Motor neuron (in vitro differentiated cells): Measurements from ENCODE around the gene NKX2-1. TPM values are rescaled to one million over a fixed set of nuclear protein-coding genes. Genes with fewer than 3 reads are reported as not detected.

Experiments used
- ATAC-seq, 8 experiments: fragments of 200-7000 bp; cut with Tn5 transposase; replicated peaks in 6 of 8; 2 replicates each; pipeline ENCODE4 v1.8.0; 2021; ENCODE audit warnings: mild to moderate bottlenecking in 8 of 8, moderate library complexity in 8 of 8
- H3K27ac ChIP-seq, 2 donors: fragments of 250-450 bp; sonication (Bioruptor Pico); 2 replicates each; pipeline ENCODE4 v1.9.0; 2021; ENCODE audit warnings: antibody characterized with exemption in 2 of 2, mild to moderate bottlenecking in 2 of 2, moderate library complexity in 1 of 2
- H3K4me1 ChIP-seq, 2 donors: fragments of 250-450 bp; sonication (Bioruptor Pico); replicated peaks in 1 of 2; 2 replicates each; pipeline ENCODE4 v1.6.1; 2021; ENCODE audit warnings: antibody characterized with exemption in 2 of 2, mild to moderate bottlenecking in 2 of 2, moderate library complexity in 1 of 2
- H3K4me3 ChIP-seq, 5 donors: fragments of 250-450 bp; sonication (Bioruptor Pico); 2 replicates each; pipeline ENCODE4 v1.9.0; 2021; ENCODE audit warnings: antibody characterized with exemption in 5 of 5, mild to moderate bottlenecking in 5 of 5, moderate library complexity in 4 of 5
- WGBS, 10 experiments: fragments of 450-650 bp; shearing (Covaris generic); methylation state at CpG; one replicate each; pipeline ENCODE4 v1.0.0; 2022; 5-methylcytosine and 5-hydroxymethylcytosine counted together
- in situ Hi-C, 9 experiments: fragments of 400-800 bp; cut with MboI; loops; one replicate each; pipeline ENCODE4 v1.15.0; 2021; ENCODE audit warnings: low sequenced_read_pairs in 9 of 9, low pct_unique_long_range_greater_than_20kb in 2 of 9; ENCODE audit not compliant: unreplicated experiment in 9 of 9
- total RNA-seq, 8 experiments: library from RNA; unstranded; fragments of 300-600 nt; gene quantifications; 2 replicates each; pipeline versions ENCODE4 v1.2.3 to v1.2.4, GENCODE V29; 2022

Gene NKX2-1
- total RNA-seq, 8 experiments from 2014 or later: 0.10 to 0.52 TPM; not detected in 6

DNA sequence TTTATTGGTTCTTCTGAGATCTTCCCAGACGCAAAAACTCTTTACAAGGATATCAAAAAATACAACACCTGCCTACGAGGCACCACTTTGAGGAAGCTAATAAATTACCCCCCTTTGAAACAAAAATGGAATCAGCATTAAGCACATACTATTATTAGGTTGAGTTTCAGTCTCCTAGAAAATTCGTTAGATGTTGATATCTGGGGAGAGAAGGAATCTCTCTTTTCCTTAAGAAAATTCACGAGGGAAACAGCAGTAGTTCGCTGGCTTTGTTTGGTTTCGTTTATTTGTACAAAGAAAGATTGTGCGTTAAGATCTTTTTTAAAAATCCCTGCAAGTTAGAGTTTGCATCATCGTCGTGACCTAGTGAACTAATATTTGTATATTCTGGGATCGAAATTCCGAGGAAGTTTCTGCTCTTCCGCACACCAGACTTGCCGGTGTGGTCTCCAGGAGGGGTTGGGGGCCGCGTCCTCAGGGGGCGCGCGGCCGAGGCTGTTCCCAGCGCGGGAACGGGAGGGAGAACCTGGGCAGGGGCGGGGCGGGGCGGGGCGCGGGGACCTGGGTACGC is 12.1 kb downstream of the NKX2-1 start:
- Histone ChIP-seq H3K4me1 (peaks cover 8 to 9% of the 10 kb centered on the region in 2 donors), H3K4me3 (no peak overlapping the region), H3K27ac (no peak overlapping the region)
- in situ Hi-C loops: loop anchor here in 1 of 9 experiments (25.0 kb wide), 1 partner anchor 154 kb away; the partner anchor contains the start of gene PAX9
- WGBS, 10 experiments: 1 to 11% (median 6%) methylated on average over 7 to 20 of the region's 28 CpGs; no CpG with 5 or more reads in 2 of the 10 experiments
- no peak for ATAC-seq

GRCh38 chr14:36506732-36507614 is 13.1 kb downstream of the NKX2-1 start:
- no peak for ATAC-seq
- in situ Hi-C loops: loop anchor here in 1 of 9 experiments (25.0 kb wide), 1 partner anchor 155 kb away; the partner anchor contains the start of gene PAX9
- WGBS, 10 experiments: 4 to 40% (median 11%) methylated on average over 1 to 7 of the region's 10 CpGs
- peaks cover 8 to 9% of the 10 kb centered on the region in 2 donors for H3K4me1 ChIP-seq
- H3K4me3 ChIP-seq: no peak overlapping the region
- H3K27ac ChIP-seq: no peak overlapping the region

GRCh38 chr14:36505892-36506731 is 13.9 kb downstream of the NKX2-1 start:
- in situ Hi-C loops: loop anchor here in 1 of 9 experiments (25.0 kb wide), 1 partner anchor 156 kb away; the partner anchor contains the start of gene PAX9
- Histone ChIP-seq H3K4me3 (peak overlapping the region in 1 of 5 donors; percentile 5), H3K27ac (no peak overlapping the region), H3K4me1 (peaks cover 8 to 9% of the 10 kb centered on the region in 2 donors)
- 0 to 4% (median 0%) methylated on average over 1 to 8 of the region's 35 CpGs; no CpG with 5 or more reads in 4 of the 10 experiments for WGBS, 10 experiments
- ATAC-seq: peak in 1 of 8 experiments; percentile 38

DNA sequence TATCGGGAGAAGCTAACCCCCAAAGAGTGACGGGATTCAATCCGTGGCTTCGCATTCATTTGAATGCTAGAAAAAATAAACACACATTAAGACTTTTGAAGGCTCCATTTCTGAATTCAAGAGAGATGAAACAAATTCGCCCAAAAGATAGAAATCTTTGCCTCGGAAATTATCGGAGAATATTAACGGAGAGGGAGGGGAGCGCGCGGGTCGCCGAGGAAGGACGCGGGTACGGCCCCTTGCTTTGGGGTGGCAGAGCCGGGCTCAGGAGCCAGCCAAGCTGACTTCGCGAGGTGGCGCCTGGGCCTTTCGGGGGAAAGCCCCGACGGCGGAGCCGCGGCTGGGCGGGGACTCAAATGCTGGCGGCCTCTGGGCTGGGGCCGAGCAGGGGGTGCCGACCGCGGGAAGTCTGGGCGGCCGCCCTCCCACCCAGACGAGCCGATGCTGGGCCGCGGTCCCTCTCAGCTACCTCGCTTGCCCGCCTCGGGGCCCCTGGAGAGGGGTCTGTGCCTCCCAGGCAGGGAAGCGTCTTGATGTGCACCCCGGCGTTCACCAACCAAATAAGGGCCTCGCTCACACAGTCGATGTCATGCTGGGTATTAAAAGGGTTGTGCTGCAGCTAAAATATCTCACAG is 14.7 kb downstream of the NKX2-1 start:
- in situ Hi-C loops: loop anchor here in 1 of 9 experiments (25.0 kb wide), 1 partner anchor 157 kb away; the partner anchor contains the start of gene PAX9
- peak in 1 of 8 experiments; percentile 30 for ATAC-seq
- 0 to 12% (median 2%) methylated on average over 3 to 28 of the region's 46 CpGs; no CpG with 5 or more reads in 3 of the 10 experiments for WGBS, 10 experiments
- no peak overlapping the region for H3K27ac ChIP-seq
- peaks cover 8 to 9% of the 10 kb centered on the region in 2 donors for H3K4me1 ChIP-seq
- H3K4me3 ChIP-seq: peak overlapping the region in 1 of 5 donors; percentile 5

- in situ Hi-C loops: loop anchor here in 1 of 9 experiments (25.0 kb wide), 1 partner anchor 158 kb away; the partner anchor contains the start of gene PAX9
- peaks cover 8 to 9% of the 10 kb centered on the region in 2 donors for H3K4me1 ChIP-seq
- no peak overlapping the region for H3K27ac ChIP-seq
- H3K4me3 ChIP-seq: no peak overlapping the region
- peak in 2 of 8 experiments; percentile 24 to 41 for ATAC-seq
- WGBS, 10 experiments: 0 to 41% (median 1%) methylated on average over 1 to 6 of the region's 6 CpGs
Observed at GRCh38 chr14:36504771-36505175, 15.3 kb downstream of the NKX2-1 start.

GRCh38 chr14:36503771-36504741 is 16.0 kb downstream of the NKX2-1 start:
- in situ Hi-C loops: loop anchor here in 1 of 9 experiments (25.0 kb wide), 1 partner anchor 158 kb away; the partner anchor contains the start of gene PAX9
- 0 to 14% (median 2%) methylated on average over 2 to 35 of the region's 68 CpGs for WGBS, 10 experiments

GRCh38 chr14:36502558-36503508 is 17.2 kb downstream of the NKX2-1 start:
- 0 to 25% (median 10%) methylated on average over 1 to 2 of the region's 2 CpGs; no CpG with 5 or more reads in 6 of the 10 experiments for WGBS, 10 experiments
- Histone ChIP-seq H3K4me1 (peaks cover 8 to 9% of the 10 kb centered on the region in 2 donors), H3K27ac (no peak overlapping the region), H3K4me3 (no peak overlapping the region)
- in situ Hi-C loops: loop anchor here in 1 of 9 experiments (25.0 kb wide), 1 partner anchor 159 kb away; the partner anchor contains the start of gene PAX9
- no peak for ATAC-seq

More at GRCh38 chr14:36503771-36504741, 16.0 kb downstream of the NKX2-1 start:
- no peak overlapping the region for H3K27ac ChIP-seq
- peaks cover 8 to 9% of the 10 kb centered on the region in 2 donors for H3K4me1 ChIP-seq
- peak overlapping the region in 1 of 5 donors; percentile 14 for H3K4me3 ChIP-seq
- peak in 7 of 8 experiments; percentile 22 to 69 (median 44) for ATAC-seq

DNA sequence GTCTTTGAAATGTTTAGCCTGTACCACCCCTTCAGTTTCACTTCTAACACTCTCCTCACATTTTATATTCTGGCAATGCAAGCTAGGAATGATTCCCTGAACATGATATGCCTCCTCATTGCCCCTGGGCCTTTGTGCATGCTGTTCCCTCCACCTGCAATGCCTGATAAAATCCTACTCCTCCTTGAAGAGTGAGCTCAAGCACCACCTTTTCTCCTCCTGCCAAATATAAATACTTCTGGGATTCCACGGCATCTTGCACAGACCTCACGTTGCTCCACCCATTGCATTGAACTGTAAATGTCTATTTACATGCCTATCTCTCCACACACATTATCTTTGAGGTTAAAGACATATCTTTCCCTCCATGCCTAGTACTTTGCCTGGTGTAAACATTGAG is 21.1 kb downstream of the NKX2-1 start:
- in situ Hi-C loops: no loop called here
- H3K4me1 ChIP-seq: peaks cover 0 to 6% of the 10 kb centered on the region in 2 donors
- H3K4me3 ChIP-seq: no peak overlapping the region
- H3K27ac ChIP-seq: no peak overlapping the region
- ATAC-seq: no peak
- WGBS, 10 experiments: 0 to 29% (median 0%) methylated on average over 1 to 2 of the region's 2 CpGs; no CpG with 5 or more reads in 2 of the 10 experiments

DNA sequence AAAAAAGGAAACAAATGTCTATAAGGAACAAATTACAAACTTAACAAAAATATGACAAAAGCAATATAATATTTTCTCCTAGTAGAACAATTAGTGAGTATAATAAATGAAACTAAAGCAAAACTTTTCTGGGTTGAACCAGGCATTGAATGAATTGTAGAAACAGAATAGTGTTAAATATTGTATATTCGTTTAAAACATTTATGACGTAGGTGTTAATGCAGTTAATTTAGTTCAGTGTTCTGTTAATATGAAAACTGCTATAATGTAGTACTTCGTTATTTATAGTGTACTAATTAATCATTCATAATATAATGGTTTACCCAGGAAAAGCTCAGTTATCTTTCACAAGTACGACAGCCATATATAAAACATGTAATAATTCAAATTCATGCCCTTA is 23.7 kb downstream of the NKX2-1 start:
- whole genome bisulfite sequencing, 10 experiments: 12 to 83% (median 65%) methylated on average over 1 to 4 of the region's 4 CpGs

GRCh38 chr14:36495666-36496065 is 24.4 kb downstream of the NKX2-1 start:
- WGBS, 10 experiments: 0 to 33% (median 15%) methylated on average over 1 to 3 of the region's 3 CpGs
- H3K27ac ChIP-seq: no peak overlapping the region
- in situ Hi-C loops: no loop called here
- no peak for ATAC-seq
- H3K4me3 ChIP-seq: no peak overlapping the region
- H3K4me1 ChIP-seq: no peaks in the 10 kb centered on the region

More for the DNA sequence above, 23.7 kb downstream of the NKX2-1 start:
- no peak overlapping the region for H3K4me3 ChIP-seq
- no peak overlapping the region for H3K27ac ChIP-seq
- H3K4me1 ChIP-seq: no peaks in the 10 kb centered on the region
- in situ Hi-C loops: no loop called here
- no peak for ATAC-seq
